Measurements from ENCODE around the gene PRRG1.
"Not testable (repeated sequence)": the region's sequence is repeated elsewhere in the genome, so short reads cannot be mapped to it uniquely, and the experiment has no call there.

Gene PRRG1

GRCh38 chrX:37349221-37350033, at the start of gene PRRG1:
PRRG1 (plus strand) TSS chrX:37349364; CDS start chrX:37406250, 56,886 bp downstream.
- DNase-seq (ENCODE audit: insufficient read length, low spot score) (peak; percentile 51), FAIRE-seq (peak; percentile 87)

- FAIRE-seq (no peak), DNase-seq (ENCODE audit: insufficient read length, low spot score) (peak; percentile 1)
These were observed 46.6 kb upstream of the PRRG1 start for GRCh38 chrX:37302569-37302968.

GRCh38 chrX:37305238-37305637, 43.9 kb upstream of the PRRG1 start:
- DNase-seq (ENCODE audit: insufficient read length, low spot score); FAIRE-seq: not testable (repeated sequence)

- DNase-seq (ENCODE audit: insufficient read length, low spot score) (no peak), FAIRE-seq (no peak)
These were observed 34.6 kb upstream of the PRRG1 start for GRCh38 chrX:37314531-37314930.

GRCh38 chrX:37315511-37316248, 33.5 kb upstream of the PRRG1 start:
- DNase-seq (ENCODE audit: insufficient read length, low spot score): no peak
- FAIRE-seq: no peak

- FAIRE-seq: no peak
- DNase-seq (ENCODE audit: insufficient read length, low spot score): no peak
These were observed 28.5 kb upstream of the PRRG1 start for GRCh38 chrX:37320541-37321203.

GRCh38 chrX:37330642-37331041, 18.5 kb upstream of the PRRG1 start:
- DNase-seq (ENCODE audit: insufficient read length, low spot score): no peak

GRCh38 chrX:37331546-37331945, 17.6 kb upstream of the PRRG1 start:
- FAIRE-seq (no peak), DNase-seq (ENCODE audit: insufficient read length, low spot score) (no peak)

More at GRCh38 chrX:37330642-37331041, 18.5 kb upstream of the PRRG1 start:
- FAIRE-seq: no peak

GRCh38 chrX:37332055-37332454, 17.1 kb upstream of the PRRG1 start:
- FAIRE-seq (no peak), DNase-seq (ENCODE audit: insufficient read length, low spot score) (no peak)

- DNase-seq (ENCODE audit: insufficient read length, low spot score): no peak
- FAIRE-seq: no peak
These were observed 16.0 kb upstream of the PRRG1 start for GRCh38 chrX:37332987-37333658.

- FAIRE-seq (peak; percentile 49), DNase-seq (ENCODE audit: insufficient read length, low spot score) (no peak)
These were observed 1.7 kb upstream of the PRRG1 start for GRCh38 chrX:37347420-37347819.

GRCh38 chrX:37348231-37348970, 763 bp upstream of the PRRG1 start:
- DNase-seq (ENCODE audit: insufficient read length, low spot score): no peak
- FAIRE-seq: no peak

GRCh38 chrX:37348971-37349220, 268 bp upstream of the PRRG1 start:
- DNase-seq (ENCODE audit: insufficient read length, low spot score) (no peak), FAIRE-seq (no peak)

GRCh38 chrX:37350034-37350365, 836 bp downstream of the PRRG1 start:
- no peak for FAIRE-seq
- DNase-seq (ENCODE audit: insufficient read length, low spot score): peak; percentile 3

- FAIRE-seq: peak; percentile 67
- DNase-seq (ENCODE audit: insufficient read length, low spot score): no peak
These were observed 4.5 kb downstream of the PRRG1 start for GRCh38 chrX:37353646-37354045.

GRCh38 chrX:37357436-37357835, 8.3 kb downstream of the PRRG1 start:
- no peak for FAIRE-seq
- no peak for DNase-seq (ENCODE audit: insufficient read length, low spot score)

- no peak for DNase-seq (ENCODE audit: insufficient read length, low spot score)
- no peak for FAIRE-seq
These were observed 12.4 kb downstream of the PRRG1 start for GRCh38 chrX:37361596-37361995.

- FAIRE-seq (no peak), DNase-seq (ENCODE audit: insufficient read length, low spot score) (no peak)
These were observed 15.5 kb downstream of the PRRG1 start for GRCh38 chrX:37364666-37365065.

GRCh38 chrX:37367946-37368345, 18.8 kb downstream of the PRRG1 start:
- DNase-seq (ENCODE audit: insufficient read length, low spot score) (no peak), FAIRE-seq (no peak)

GRCh38 chrX:37370499-37371141, 21.5 kb downstream of the PRRG1 start:
- FAIRE-seq (no peak), DNase-seq (ENCODE audit: insufficient read length, low spot score) (no peak)
